Smooth muscle cell (in vitro differentiated cells): ENCODE data around the gene GAB2. TPM values are rescaled to one million over a fixed set of nuclear protein-coding genes. Genes with fewer than 3 reads are reported as not detected.

Experiments used
- DNase-seq: peaks from one replicate; lab custom pipeline; 2025; ENCODE audit not compliant: unreplicated experiment; lab: John Stamatoyannopoulos, UW
- H2AFZ ChIP-seq: fragments of 200-600 bp; sonication (generic); 2 replicates; pipeline ENCODE4 v1.6.0; 2016; ENCODE audit warnings: antibody characterized with exemption, low read depth, mild to moderate bottlenecking
- H3F3A ChIP-seq: fragments of 200-600 bp; sonication (generic); 2 replicates; pipeline ENCODE4 v1.6.0; 2017; ENCODE audit warnings: antibody characterized with exemption, low read depth
- H3K27ac ChIP-seq: fragments of 200-600 bp; sonication (generic); 2 replicates; pipeline ENCODE4 v1.5.1; 2016; ENCODE audit warnings: low read depth, mild to moderate bottlenecking
- H3K27me3 ChIP-seq: fragments of 200-600 bp; sonication (generic); 2 replicates; pipeline ENCODE4 v1.6.1; 2016; ENCODE audit warnings: low read depth, mild to moderate bottlenecking
- H3K36me3 ChIP-seq: fragments of 200-600 bp; sonication (generic); 2 replicates; pipeline ENCODE4 v1.5.1; 2016; ENCODE audit warnings: low read depth
- H3K4me1 ChIP-seq: fragments of 200-600 bp; sonication (generic); 2 replicates; pipeline ENCODE4 v1.5.1; 2016; ENCODE audit warnings: low read depth
- H3K4me2 ChIP-seq: fragments of 200-600 bp; sonication (generic); 2 replicates; pipeline ENCODE4 v1.6.0; 2016; ENCODE audit warnings: mild to moderate bottlenecking
- H3K4me3 ChIP-seq: fragments of 200-600 bp; sonication (generic); 2 replicates; pipeline ENCODE4 v1.5.1; 2016; ENCODE audit warnings: mild to moderate bottlenecking
- H3K79me2 ChIP-seq: fragments of 200-600 bp; sonication (generic); 2 replicates; pipeline ENCODE4 v1.6.0; 2016; ENCODE audit warnings: low read depth, mild to moderate bottlenecking
- H3K9ac ChIP-seq: fragments of 200-600 bp; sonication (generic); 2 replicates; pipeline ENCODE4 v1.6.0; 2016; ENCODE audit warnings: low read depth
- H3K9me3 ChIP-seq: fragments of 200-600 bp; sonication (generic); replicated peaks from 2 replicates; pipeline ENCODE4 v1.5.1; 2016; ENCODE audit warnings: low read depth
- H4K20me1 ChIP-seq: fragments of 200-600 bp; sonication (generic); 2 replicates; pipeline ENCODE4 v1.6.0; 2016; ENCODE audit warnings: low read depth
- CTCF ChIP-seq: fragments of 200-600 bp; sonication (generic); IDR thresholded peaks from 2 replicates; pipeline ENCODE4 v1.5.1; 2017; ENCODE audit warnings: borderline replicate concordance, mild to moderate bottlenecking, antibody characterized with exemption; ENCODE audit not compliant: insufficient read depth, poor library complexity, severe bottlenecking
- WGBS: methylation state at CpG from one replicate; pipeline ENCODE4 v1.1.7; 2016; ENCODE audit warnings: low lambda C conversion rate; 5-methylcytosine and 5-hydroxymethylcytosine counted together
- polyA plus RNA-seq: library from polyadenylated mRNA; unstranded; fragments of >200 nt; fragmentation: Nextera tagmentation; extraction: Ambion mirVana; gene quantifications from 2 replicates; pipeline ENCODE4 v1.2.1, GENCODE V29; 2016
- total RNA-seq: library from RNA; depleted of rRNA; stranded (reverse); fragments of >200 nt; gene quantifications from 2 replicates; pipeline ENCODE4 v1.2.3, GENCODE V29; 2014

The GAB2 gene
- total and polyA plus RNA-seq, 2 experiments from 2014 or later: 4.2 to 9.7 TPM

- no peak for TF ChIP-seq CTCF
- peaks cover 6% of the 10 kb centered on the region for H3F3A ChIP-seq
- H3K27ac ChIP-seq: peak overlapping the region; percentile 26
- H4K20me1 ChIP-seq: peaks cover 3% of the 10 kb centered on the region
- peak overlapping the region; percentile 38 for H3K4me2 ChIP-seq
- H3K79me2 ChIP-seq: peaks cover 76% of the 10 kb centered on the region
- H3K27me3 ChIP-seq: no peaks in the 10 kb centered on the region
- peak overlapping the region; percentile 66 for H2AFZ ChIP-seq
- peak overlapping the region; percentile 16 for H3K9ac ChIP-seq
- DNase-seq: no peak
- WGBS: 39% methylated on average over 9 of the region's 9 CpGs
- H3K36me3 ChIP-seq: no peaks in the 10 kb centered on the region
- H3K9me3 ChIP-seq: no peaks in the 10 kb centered on the region
- no peak overlapping the region for H3K4me3 ChIP-seq
- H3K4me1 ChIP-seq: peaks cover 23% of the 10 kb centered on the region
These were observed 99.1 kb downstream of the GAB2 start for GRCh38 chr11:78318321-78319114.

- H4K20me1 ChIP-seq: peaks cover 7% of the 10 kb centered on the region
- DNase-seq: no peak
- H3F3A ChIP-seq: peaks cover 6% of the 10 kb centered on the region
- H3K79me2 ChIP-seq: peaks cover 75% of the 10 kb centered on the region
- no peak overlapping the region for H3K9ac ChIP-seq
- no peak overlapping the region for H3K4me2 ChIP-seq
- no peaks in the 10 kb centered on the region for H3K36me3 ChIP-seq
- WGBS: 92% methylated on average over 3 of the region's 3 CpGs
- no peak overlapping the region for H2AFZ ChIP-seq
- H3K9me3 ChIP-seq: no peaks in the 10 kb centered on the region
- no peaks in the 10 kb centered on the region for H3K27me3 ChIP-seq
- no peak overlapping the region for H3K27ac ChIP-seq
- peaks cover 23% of the 10 kb centered on the region for H3K4me1 ChIP-seq
- H3K4me3 ChIP-seq: no peak overlapping the region
- TF ChIP-seq CTCF: no peak
These were observed 101.9 kb downstream of the GAB2 start for GRCh38 chr11:78315724-78316123.

DNA sequence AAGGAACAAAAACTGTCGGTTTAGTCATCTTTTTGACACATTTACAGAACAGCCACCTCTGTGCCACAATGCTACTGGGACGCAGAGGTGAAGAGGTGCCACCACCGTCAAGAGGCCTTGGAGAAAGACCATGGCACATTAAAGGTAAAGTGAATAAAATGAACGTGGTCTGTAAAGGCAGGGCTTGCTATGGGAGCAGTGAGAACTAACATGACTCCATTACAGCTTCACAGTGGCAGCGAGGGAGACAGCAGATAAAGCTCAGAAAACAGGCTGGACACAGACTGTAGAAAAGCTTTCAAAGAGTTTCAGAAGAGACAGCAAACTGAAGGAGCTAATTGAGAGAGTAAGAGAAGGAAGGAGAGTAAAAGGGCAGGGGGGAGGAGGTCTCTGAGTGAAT is 102.9 kb downstream of the GAB2 start:
- H3K4me2 ChIP-seq: peak overlapping the region; percentile 41
- H3K4me1 ChIP-seq: peaks cover 21% of the 10 kb centered on the region
- H4K20me1 ChIP-seq: peaks cover 7% of the 10 kb centered on the region
- peaks cover 6% of the 10 kb centered on the region for H3F3A ChIP-seq
- H3K9ac ChIP-seq: no peak overlapping the region
- no peak for TF ChIP-seq CTCF
- H3K9me3 ChIP-seq: no peaks in the 10 kb centered on the region
- H3K4me3 ChIP-seq: no peak overlapping the region
- H3K27me3 ChIP-seq: no peaks in the 10 kb centered on the region
- WGBS: 59% methylated on average over 5 of the region's 5 CpGs
- H3K27ac ChIP-seq: peak overlapping the region; percentile 36
- DNase-seq: no peak
- peak overlapping the region; percentile 24 for H2AFZ ChIP-seq
- H3K79me2 ChIP-seq: peaks cover 73% of the 10 kb centered on the region
- H3K36me3 ChIP-seq: no peaks in the 10 kb centered on the region

DNA sequence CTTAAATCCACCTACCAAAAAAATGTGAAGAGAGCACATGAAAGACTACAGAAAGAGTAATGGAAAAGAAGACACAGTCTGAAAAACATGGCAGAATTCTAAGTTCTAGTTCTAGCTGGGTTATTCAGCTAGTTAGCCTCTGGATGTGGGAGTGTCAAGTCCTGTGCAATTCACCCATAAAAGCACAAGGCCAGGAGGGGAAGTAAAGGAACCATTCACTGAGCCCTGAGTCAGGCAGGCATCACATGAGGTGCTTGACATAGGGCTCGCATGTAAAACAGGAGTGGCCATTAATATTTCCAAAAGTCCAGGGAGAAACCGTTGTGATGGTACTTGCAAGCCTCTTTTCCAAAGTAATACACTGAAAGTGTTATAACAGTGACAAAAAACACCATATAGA is 103.7 kb downstream of the GAB2 start:
- Histone ChIP-seq H3K79me2 (peaks cover 79% of the 10 kb centered on the region), H4K20me1 (peaks cover 7% of the 10 kb centered on the region), H3K36me3 (no peaks in the 10 kb centered on the region), H3K4me1 (peaks cover 12% of the 10 kb centered on the region), H3K9ac (no peak overlapping the region), H3K9me3 (no peaks in the 10 kb centered on the region), H3K27ac (peak overlapping the region; percentile 46), H3F3A (peaks cover 6% of the 10 kb centered on the region), H2AFZ (no peak overlapping the region), H3K4me3 (no peak overlapping the region), H3K4me2 (peak overlapping the region; percentile 31), H3K27me3 (no peaks in the 10 kb centered on the region)
- no peak for TF ChIP-seq CTCF
- DNase-seq: no peak
- WGBS: 92% methylated on average over 2 of the region's 2 CpGs
